Measurements from ENCODE around the gene HS6ST1. TPM values are rescaled to one million over a fixed set of nuclear protein-coding genes. Genes with fewer than 3 reads are reported as not detected.

The HS6ST1 gene
- total RNA-seq, 4 donors from 2014 or later = 44.6 to 63.3 (median 53.5) TPM

DNA sequence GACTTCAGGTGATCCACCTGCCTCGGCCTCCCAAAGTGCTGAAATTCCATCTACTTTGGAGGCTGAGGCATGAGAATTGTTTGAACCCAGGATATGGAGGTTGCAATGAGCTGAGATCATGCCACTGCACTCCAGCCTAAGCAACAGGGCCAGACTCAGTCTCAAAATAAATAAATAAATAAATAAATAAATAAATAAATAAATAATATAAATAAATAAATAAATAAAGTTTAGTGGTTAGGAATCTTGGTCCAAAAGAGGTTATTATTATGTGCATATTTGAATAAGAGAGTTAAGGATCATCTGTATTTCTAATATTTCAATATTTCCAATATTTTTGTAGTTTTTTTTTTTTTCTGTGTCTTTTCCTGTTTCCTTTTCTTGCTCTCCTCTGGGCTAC, 90.8 kb downstream of the HS6ST1 start:
- intact Hi-C loops (cut with DNase I; ENCODE audit: low total_unique reads) = no loop called here
- ATAC-seq (no peak), DNase-seq (no peak)
- H3K4me1 ChIP-seq = peaks cover 0 to 4% of the 10 kb centered on the region in 2 donors
- TF ChIP-seq, protein P1, sequence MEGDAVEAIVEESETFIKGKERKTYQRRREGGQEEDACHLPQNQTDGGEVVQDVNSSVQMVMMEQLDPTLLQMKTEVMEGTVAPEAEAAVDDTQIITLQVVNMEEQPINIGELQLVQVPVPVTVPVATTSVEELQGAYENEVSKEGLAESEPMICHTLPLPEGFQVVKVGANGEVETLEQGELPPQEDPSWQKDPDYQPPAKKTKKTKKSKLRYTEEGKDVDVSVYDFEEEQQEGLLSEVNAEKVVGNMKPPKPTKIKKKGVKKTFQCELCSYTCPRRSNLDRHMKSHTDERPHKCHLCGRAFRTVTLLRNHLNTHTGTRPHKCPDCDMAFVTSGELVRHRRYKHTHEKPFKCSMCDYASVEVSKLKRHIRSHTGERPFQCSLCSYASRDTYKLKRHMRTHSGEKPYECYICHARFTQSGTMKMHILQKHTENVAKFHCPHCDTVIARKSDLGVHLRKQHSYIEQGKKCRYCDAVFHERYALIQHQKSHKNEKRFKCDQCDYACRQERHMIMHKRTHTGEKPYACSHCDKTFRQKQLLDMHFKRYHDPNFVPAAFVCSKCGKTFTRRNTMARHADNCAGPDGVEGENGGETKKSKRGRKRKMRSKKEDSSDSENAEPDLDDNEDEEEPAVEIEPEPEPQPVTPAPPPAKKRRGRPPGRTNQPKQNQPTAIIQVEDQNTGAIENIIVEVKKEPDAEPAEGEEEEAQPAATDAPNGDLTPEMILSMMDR (IDR thresholded peaks at IDR 0.05 in 4 of 5, conservative IDR thresholded peaks at IDR 0.05 in 1 of 5) = no peak
- no peak for TF ChIP-seq POLR2A (IDR thresholded peaks at IDR 0.05)
- H3K27ac ChIP-seq = no peak overlapping the region
- no peak overlapping the region for H3K4me3 ChIP-seq
- in situ Hi-C loops (cut with MboI; ENCODE audit: low sequenced_read_pairs in 4 of 4) = no loop called here
- no peaks in the 10 kb centered on the region for H3K36me3 ChIP-seq
- H3K27me3 ChIP-seq = no peaks in the 10 kb centered on the region
- H3K9me3 ChIP-seq = no peaks in the 10 kb centered on the region

GRCh38 chr2:128219891-128220290, 98.8 kb downstream of the HS6ST1 start:
- in situ Hi-C loops (cut with MboI; ENCODE audit: low sequenced_read_pairs in 4 of 4) = no loop called here
- Histone ChIP-seq H3K9me3 (no peaks in the 10 kb centered on the region), H3K27ac (no peak overlapping the region), H3K36me3 (no peaks in the 10 kb centered on the region), H3K4me1 (no peaks in the 10 kb centered on the region), H3K4me3 (no peak overlapping the region), H3K27me3 (no peaks in the 10 kb centered on the region)
- intact Hi-C loops (cut with DNase I; ENCODE audit: low total_unique reads) = no loop called here
- TF ChIP-seq, protein P1 (IDR thresholded peaks at IDR 0.05 in 4 of 5, conservative IDR thresholded peaks at IDR 0.05 in 1 of 5) = no peak
- no peak for TF ChIP-seq POLR2A (IDR thresholded peaks at IDR 0.05)
- no peak for ATAC-seq
- DNase-seq = no peak

GRCh38 chr2:128217671-128218070, 101.0 kb downstream of the HS6ST1 start:
- no peaks in the 10 kb centered on the region for H3K4me1 ChIP-seq
- DNase-seq (no peak), ATAC-seq (no peak)
- in situ Hi-C loops (cut with MboI; ENCODE audit: low sequenced_read_pairs in 4 of 4) (no loop called here), intact Hi-C loops (cut with DNase I; ENCODE audit: low total_unique reads) (no loop called here)
- H3K27me3 ChIP-seq = no peaks in the 10 kb centered on the region
- H3K27ac ChIP-seq = no peak overlapping the region
- no peak overlapping the region for H3K4me3 ChIP-seq
- no peak for TF ChIP-seq POLR2A (IDR thresholded peaks at IDR 0.05)
- TF ChIP-seq, protein P1 (IDR thresholded peaks at IDR 0.05 in 4 of 5, conservative IDR thresholded peaks at IDR 0.05 in 1 of 5) = no peak
- H3K9me3 ChIP-seq = no peaks in the 10 kb centered on the region
- H3K36me3 ChIP-seq = no peaks in the 10 kb centered on the region

GRCh38 chr2:128215897-128216642, 102.6 kb downstream of the HS6ST1 start:
- H3K9me3 ChIP-seq = no peaks in the 10 kb centered on the region
- no peak for DNase-seq
- no peak for ATAC-seq
- no peaks in the 10 kb centered on the region for H3K36me3 ChIP-seq
- H3K27me3 ChIP-seq = no peaks in the 10 kb centered on the region
- no peak overlapping the region for H3K4me3 ChIP-seq
- in situ Hi-C loops (cut with MboI; ENCODE audit: low sequenced_read_pairs in 4 of 4) = no loop called here
- H3K4me1 ChIP-seq = no peaks in the 10 kb centered on the region
- TF ChIP-seq, protein P1 (IDR thresholded peaks at IDR 0.05 in 4 of 5, conservative IDR thresholded peaks at IDR 0.05 in 1 of 5) = no peak
- no peak for TF ChIP-seq POLR2A (IDR thresholded peaks at IDR 0.05)
- intact Hi-C loops (cut with DNase I; ENCODE audit: low total_unique reads) = no loop called here
- H3K27ac ChIP-seq = no peak overlapping the region

Other genes with a start within 250 kb of the HS6ST1 start
- 10 to 100 TPM; 35.1 to 51.7 (median 45.2) TPM for gene UGGT1, start 227.7 kb downstream of the HS6ST1 start, total RNA-seq